Measurements from ENCODE around the gene TMA7.

The TMA7 gene

DNA sequence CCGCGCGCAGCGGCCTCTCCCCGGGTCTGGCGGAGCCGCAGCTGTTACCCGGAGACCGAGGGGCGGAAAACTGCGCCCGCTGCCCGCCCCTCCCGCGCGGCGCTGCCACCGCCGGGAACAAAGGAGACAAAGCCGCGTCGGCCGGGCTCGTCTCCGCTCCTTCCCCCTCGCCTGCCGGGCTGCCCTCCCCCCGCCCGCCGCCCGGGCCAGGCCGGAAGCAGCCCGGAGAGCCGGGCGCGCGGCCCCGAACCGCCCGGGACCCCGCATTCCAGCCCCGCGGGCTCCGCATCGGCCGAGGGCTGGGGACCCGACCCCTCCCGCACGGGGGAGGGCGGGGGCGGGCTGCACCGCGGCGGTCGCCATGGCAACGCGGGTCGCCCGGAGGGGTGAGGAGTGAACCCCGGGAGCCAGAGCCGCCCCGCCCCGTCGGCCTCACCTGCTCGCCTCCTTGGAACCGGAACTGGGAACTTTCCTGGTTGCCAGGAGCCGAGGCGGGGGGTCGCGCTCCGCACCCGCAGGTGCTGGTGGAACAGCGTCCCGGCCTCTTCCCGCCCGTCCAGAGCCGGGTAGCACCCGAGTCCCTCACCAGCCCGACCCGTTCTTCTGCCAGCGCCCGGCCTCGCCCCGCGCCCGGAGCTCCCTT lies 10.6 kb upstream of the TMA7 start (continued):
- TF ChIP-seq YY2 (tag by site-specific recombination; IDR thresholded peaks at IDR 0.05) (no peak), ZNF423 (tag by site-specific recombination; IDR thresholded peaks at IDR 0.05) (peak; percentile 60; the same call in 1 of the 2 replicates), ZNF10 (tag by site-specific recombination; IDR thresholded peaks at IDR 0.05) (no peak), ZNF112 (tag by site-specific recombination; IDR thresholded peaks at IDR 0.05) (no peak), ZSCAN5A (tag by site-specific recombination; IDR thresholded peaks at IDR 0.05) (no peak), ZNF624 (tag by site-specific recombination; IDR thresholded peaks at IDR 0.05) (no peak), GLIS1 (tag by site-specific recombination; IDR thresholded peaks at IDR 0.05) (peak; percentile 27; the same call in 1 of the 2 replicates), HOXC10 (CRISPR knock-in tag; IDR thresholded peaks at IDR 0.05) (no peak), ZFP3 (tag by site-specific recombination; IDR thresholded peaks at IDR 0.05; ENCODE audit: low read depth) (no peak), ZNF132 (tag by site-specific recombination; IDR thresholded peaks at IDR 0.05; ENCODE audit: borderline replicate concordance) (no peak), RBAK (tag by site-specific recombination; IDR thresholded peaks at IDR 0.05) (no peak), REPIN1 (tag by site-specific recombination; IDR thresholded peaks at IDR 0.05; ENCODE audit: low read depth) (no peak), AEBP2 (tag by site-specific recombination; IDR thresholded peaks at IDR 0.05; ENCODE audit: borderline replicate concordance) (no peak), SP7 (tag by site-specific recombination; IDR thresholded peaks at IDR 0.05) (no peak), GFI1B (tag by site-specific recombination; IDR thresholded peaks at IDR 0.05) (no peak), EGR2 (tag by site-specific recombination; IDR thresholded peaks at IDR 0.05; ENCODE audit: low read depth) (no peak), ZNF791 (tag by site-specific recombination; IDR thresholded peaks at IDR 0.05) (no peak), BCL6B (tag by site-specific recombination; IDR thresholded peaks at IDR 0.05) (no peak), ZBTB21 (tag by site-specific recombination; IDR thresholded peaks at IDR 0.05) (no peak), BCL11A (tag by site-specific recombination; IDR thresholded peaks at IDR 0.05; ENCODE audit: low read depth) (no peak), ZNF660 (tag by site-specific recombination; IDR thresholded peaks at IDR 0.05) (no peak), GLIS2 (tag by site-specific recombination; IDR thresholded peaks at IDR 0.05) (no peak; the same call in 1 of the 2 replicates), ZIC2 (tag by site-specific recombination; IDR thresholded peaks at IDR 0.05) (no peak), ZNF449 (tag by site-specific recombination; IDR thresholded peaks at IDR 0.05) (no peak), BCL11B (tag by site-specific recombination; IDR thresholded peaks at IDR 0.05; ENCODE audit: low read depth) (no peak)
- TF ChIP-seq, protein P1, sequence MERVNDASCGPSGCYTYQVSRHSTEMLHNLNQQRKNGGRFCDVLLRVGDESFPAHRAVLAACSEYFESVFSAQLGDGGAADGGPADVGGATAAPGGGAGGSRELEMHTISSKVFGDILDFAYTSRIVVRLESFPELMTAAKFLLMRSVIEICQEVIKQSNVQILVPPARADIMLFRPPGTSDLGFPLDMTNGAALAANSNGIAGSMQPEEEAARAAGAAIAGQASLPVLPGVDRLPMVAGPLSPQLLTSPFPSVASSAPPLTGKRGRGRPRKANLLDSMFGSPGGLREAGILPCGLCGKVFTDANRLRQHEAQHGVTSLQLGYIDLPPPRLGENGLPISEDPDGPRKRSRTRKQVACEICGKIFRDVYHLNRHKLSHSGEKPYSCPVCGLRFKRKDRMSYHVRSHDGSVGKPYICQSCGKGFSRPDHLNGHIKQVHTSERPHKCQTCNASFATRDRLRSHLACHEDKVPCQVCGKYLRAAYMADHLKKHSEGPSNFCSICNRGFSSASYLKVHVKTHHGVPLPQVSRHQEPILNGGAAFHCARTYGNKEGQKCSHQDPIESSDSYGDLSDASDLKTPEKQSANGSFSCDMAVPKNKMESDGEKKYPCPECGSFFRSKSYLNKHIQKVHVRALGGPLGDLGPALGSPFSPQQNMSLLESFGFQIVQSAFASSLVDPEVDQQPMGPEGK (tag by site-specific recombination; IDR thresholded peaks at IDR 0.05), result no peak
- TF ChIP-seq, protein P2, sequence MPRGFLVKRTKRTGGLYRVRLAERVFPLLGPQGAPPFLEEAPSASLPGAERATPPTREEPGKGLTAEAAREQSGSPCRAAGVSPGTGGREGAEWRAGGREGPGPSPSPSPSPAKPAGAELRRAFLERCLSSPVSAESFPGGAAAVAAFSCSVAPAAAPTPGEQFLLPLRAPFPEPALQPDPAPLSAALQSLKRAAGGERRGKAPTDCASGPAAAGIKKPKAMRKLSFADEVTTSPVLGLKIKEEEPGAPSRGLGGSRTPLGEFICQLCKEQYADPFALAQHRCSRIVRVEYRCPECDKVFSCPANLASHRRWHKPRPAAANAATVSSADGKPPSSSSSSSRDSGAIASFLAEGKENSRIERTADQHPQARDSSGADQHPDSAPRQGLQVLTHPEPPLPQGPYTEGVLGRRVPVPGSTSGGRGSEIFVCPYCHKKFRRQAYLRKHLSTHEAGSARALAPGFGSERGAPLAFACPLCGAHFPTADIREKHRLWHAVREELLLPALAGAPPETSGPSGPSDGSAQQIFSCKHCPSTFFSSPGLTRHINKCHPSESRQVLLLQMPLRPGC (tag by site-specific recombination; IDR thresholded peaks at IDR 0.05), result no peak
- TF ChIP-seq, protein P3, sequence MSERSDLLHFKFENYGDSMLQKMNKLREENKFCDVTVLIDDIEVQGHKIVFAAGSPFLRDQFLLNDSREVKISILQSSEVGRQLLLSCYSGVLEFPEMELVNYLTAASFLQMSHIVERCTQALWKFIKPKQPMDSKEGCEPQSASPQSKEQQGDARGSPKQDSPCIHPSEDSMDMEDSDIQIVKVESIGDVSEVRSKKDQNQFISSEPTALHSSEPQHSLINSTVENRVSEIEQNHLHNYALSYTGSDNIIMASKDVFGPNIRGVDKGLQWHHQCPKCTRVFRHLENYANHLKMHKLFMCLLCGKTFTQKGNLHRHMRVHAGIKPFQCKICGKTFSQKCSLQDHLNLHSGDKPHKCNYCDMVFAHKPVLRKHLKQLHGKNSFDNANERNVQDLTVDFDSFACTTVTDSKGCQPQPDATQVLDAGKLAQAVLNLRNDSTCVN (tag by site-specific recombination; optimal IDR thresholded peaks at IDR 0.05), result peak; percentile 63
- TF ChIP-seq, protein P4, sequence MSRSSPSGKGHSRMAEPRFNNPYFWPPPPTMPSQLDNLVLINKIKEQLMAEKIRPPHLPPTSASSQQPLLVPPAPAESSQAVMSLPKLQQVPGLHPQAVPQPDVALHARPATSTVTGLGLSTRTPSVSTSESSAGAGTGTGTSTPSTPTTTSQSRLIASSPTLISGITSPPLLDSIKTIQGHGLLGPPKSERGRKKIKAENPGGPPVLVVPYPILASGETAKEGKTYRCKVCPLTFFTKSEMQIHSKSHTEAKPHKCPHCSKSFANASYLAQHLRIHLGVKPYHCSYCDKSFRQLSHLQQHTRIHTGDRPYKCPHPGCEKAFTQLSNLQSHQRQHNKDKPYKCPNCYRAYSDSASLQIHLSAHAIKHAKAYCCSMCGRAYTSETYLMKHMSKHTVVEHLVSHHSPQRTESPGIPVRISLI (tag by site-specific recombination; IDR thresholded peaks at IDR 0.05), result no peak
